Left ventricle myocardium inferior (tissue), 1 donor: ENCODE results near the gene GLT1D1. TPM values are rescaled to one million over a fixed set of nuclear protein-coding genes. Genes with fewer than 3 reads are reported as not detected.
"Not testable (repeated sequence)": the region's sequence is repeated elsewhere in the genome, so short reads cannot be mapped to it uniquely, and the experiment has no call there.

Experiments used
- DNase-seq: peaks from one replicate; pipeline ENCODE4 v3.0.0-alpha.2; 2020
- H3K27ac ChIP-seq: fragments of 200-600 bp; replicated peaks from 2 replicates; pipeline ENCODE4 v1.8.0; 2021
- H3K27me3 ChIP-seq: fragments of 200-600 bp; 2 replicates; pipeline ENCODE4 v1.8.0; 2021; ENCODE audit warnings: low read depth
- H3K36me3 ChIP-seq: fragments of 200-600 bp; 2 replicates; pipeline ENCODE4 v1.8.0; 2021
- H3K4me1 ChIP-seq: fragments of 200-600 bp; 2 replicates; pipeline ENCODE4 v1.8.0; 2021
- H3K4me3 ChIP-seq: fragments of 200-600 bp; 2 replicates; pipeline ENCODE4 v1.8.0; 2021; ENCODE audit warnings: mild to moderate bottlenecking, moderate library complexity
- H3K9me3 ChIP-seq: fragments of 200-600 bp; replicated peaks from 2 replicates; pipeline ENCODE4 v1.8.0; 2021
- intact Hi-C: fragments of 100-400 bp; cut with micrococcal nuclease; formaldehyde crosslinking; loops from one replicate; pipeline ENCODE4 v1.11.0; 2022
- long read RNA-seq: library from polyadenylated mRNA; unstranded; transcript quantifications from one replicate; pipeline ENCODE4 v2.0.0, GENCODE V29; 2021
- total RNA-seq: library from RNA; stranded (reverse); fragmentation: NEBNext Ultra II Directional; extraction: Animal tissue kit (Norgen Biotek cat#: 25700); gene quantifications from one replicate; pipeline ENCODE4 v1.2.1, GENCODE V29; 2021
- TF ChIP-seq, protein P1 (sequence below): fragments of 200-600 bp; IDR thresholded peaks from 2 replicates; pipeline ENCODE4 v1.8.0; 2021; ENCODE audit warnings: antibody characterized with exemption, mild to moderate bottlenecking, borderline replicate concordance
- donor health status: DM: no; HTN: yes; CAD: no; lungs with severe emphysema.

Gene GLT1D1
- 11.8 TPM for total RNA-seq
- long read RNA-seq, partial matches to known transcripts = 0 of 26 reads
- long read RNA-seq, other reads (novel, unspliced or antisense) = 21 of 26 reads

DNA sequence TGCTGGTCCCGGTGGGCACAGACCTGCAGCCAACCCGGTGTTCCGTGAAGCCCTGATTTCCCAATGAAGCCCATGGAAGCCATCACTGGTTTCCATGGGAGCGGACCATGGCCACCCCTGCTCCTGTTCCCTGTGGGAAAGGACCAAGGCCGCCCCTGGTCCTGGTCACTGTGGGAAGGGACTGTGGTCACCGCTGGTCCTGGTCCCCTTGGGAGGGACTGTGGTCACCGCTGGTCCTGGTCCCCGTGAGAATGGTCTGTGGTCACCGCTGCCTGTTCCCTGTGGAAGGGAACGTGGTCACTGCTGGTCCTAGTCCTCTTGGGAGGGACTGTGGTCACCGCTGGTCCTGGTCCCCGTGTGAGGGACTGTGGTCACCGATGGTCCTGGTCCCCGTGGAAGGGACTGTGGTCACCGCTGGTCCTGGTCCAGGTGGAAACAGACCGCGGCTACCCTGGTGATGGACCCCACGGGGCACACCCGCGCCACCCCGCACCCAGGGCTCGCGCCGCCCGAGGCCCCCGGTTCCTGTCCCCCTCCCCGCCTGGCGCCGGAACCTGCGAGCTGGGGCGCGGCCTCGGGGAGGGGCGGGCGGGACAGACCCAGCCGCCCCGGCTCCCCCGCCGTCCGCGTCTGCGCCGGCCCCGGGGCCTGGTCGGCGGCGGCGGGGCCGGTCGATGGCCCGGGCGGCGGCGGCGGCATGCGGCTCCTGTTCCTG is at the start of gene GLT1D1:
Gene GLT1D1 (plus strand): TSS at position 594 of the 715 bp plus-strand sequence. CDS start 104 bp downstream, at position 698.
- DNase-seq = no peak
- H3K4me1 ChIP-seq = peaks cover 4% of the 10 kb centered on the region
- H3K27me3 ChIP-seq = peaks cover 73% of the 10 kb centered on the region
- peak within 1 kb of the TSS; percentile 49 for H3K4me3 ChIP-seq
- no peaks in the 10 kb centered on the region for H3K36me3 ChIP-seq
- TF ChIP-seq, protein P1, sequence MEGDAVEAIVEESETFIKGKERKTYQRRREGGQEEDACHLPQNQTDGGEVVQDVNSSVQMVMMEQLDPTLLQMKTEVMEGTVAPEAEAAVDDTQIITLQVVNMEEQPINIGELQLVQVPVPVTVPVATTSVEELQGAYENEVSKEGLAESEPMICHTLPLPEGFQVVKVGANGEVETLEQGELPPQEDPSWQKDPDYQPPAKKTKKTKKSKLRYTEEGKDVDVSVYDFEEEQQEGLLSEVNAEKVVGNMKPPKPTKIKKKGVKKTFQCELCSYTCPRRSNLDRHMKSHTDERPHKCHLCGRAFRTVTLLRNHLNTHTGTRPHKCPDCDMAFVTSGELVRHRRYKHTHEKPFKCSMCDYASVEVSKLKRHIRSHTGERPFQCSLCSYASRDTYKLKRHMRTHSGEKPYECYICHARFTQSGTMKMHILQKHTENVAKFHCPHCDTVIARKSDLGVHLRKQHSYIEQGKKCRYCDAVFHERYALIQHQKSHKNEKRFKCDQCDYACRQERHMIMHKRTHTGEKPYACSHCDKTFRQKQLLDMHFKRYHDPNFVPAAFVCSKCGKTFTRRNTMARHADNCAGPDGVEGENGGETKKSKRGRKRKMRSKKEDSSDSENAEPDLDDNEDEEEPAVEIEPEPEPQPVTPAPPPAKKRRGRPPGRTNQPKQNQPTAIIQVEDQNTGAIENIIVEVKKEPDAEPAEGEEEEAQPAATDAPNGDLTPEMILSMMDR = no peak
- no peaks in the 10 kb centered on the region for H3K9me3 ChIP-seq
- intact Hi-C loops = no loop called here
- no peak within 1 kb of the TSS for H3K27ac ChIP-seq

DNA sequence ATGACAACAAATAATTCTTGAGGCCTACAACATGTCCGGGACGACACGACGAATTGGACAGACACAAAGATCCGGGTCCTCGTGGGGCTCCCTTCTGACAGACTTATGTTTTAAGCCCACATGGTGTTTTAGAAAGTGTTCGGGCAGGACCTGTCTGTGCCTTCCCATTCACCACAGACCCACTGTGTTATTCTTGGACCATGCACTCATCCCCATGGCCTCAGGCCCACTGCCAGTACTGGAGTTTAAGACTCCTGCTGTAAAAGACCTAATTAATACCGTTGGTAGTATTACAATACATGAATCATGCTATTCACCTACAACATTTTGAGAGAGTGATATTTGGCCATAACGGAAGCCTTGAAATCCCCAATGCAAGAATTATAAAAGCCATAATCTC is 49.5 kb upstream of the GLT1D1 start:
- H3K9me3 ChIP-seq = peaks cover 5% of the 10 kb centered on the region
- H3K4me3 ChIP-seq = no peak overlapping the region
- DNase-seq = no peak
- H3K27ac ChIP-seq = peak overlapping the region; percentile 34
- no peaks in the 10 kb centered on the region for H3K27me3 ChIP-seq
- intact Hi-C loops = no loop called here
- peaks cover 35% of the 10 kb centered on the region for H3K4me1 ChIP-seq
- peaks cover 80% of the 10 kb centered on the region for H3K36me3 ChIP-seq
- TF ChIP-seq, protein P1 = no peak

DNA sequence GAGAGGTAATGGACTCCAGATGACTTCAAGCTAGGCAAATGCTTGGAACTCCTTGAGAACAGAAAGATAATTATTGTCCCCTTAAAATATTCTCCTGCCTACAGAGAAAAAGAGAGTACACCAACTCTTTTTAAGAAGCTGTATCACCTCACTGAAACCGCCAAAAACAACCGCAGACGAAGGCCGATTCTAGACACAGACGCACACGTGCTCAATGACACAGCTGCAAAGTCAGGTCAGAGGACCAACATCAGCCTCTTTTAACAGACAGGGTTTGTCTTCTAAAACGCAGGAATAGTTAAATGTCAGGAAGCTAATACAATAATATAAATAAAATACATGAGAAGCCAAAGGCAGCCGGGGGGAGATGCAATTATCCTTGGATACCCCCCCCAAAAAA is 48.5 kb upstream of the GLT1D1 start:
- intact Hi-C loops = no loop called here
- H3K9me3 ChIP-seq = peaks cover 5% of the 10 kb centered on the region
- H3K4me3 ChIP-seq = no peak overlapping the region
- no peaks in the 10 kb centered on the region for H3K27me3 ChIP-seq
- TF ChIP-seq, protein P1 = no peak
- H3K27ac ChIP-seq = peak overlapping the region; percentile 34
- H3K36me3 ChIP-seq = peaks cover 73% of the 10 kb centered on the region
- peaks cover 42% of the 10 kb centered on the region for H3K4me1 ChIP-seq
- DNase-seq = no peak

DNA sequence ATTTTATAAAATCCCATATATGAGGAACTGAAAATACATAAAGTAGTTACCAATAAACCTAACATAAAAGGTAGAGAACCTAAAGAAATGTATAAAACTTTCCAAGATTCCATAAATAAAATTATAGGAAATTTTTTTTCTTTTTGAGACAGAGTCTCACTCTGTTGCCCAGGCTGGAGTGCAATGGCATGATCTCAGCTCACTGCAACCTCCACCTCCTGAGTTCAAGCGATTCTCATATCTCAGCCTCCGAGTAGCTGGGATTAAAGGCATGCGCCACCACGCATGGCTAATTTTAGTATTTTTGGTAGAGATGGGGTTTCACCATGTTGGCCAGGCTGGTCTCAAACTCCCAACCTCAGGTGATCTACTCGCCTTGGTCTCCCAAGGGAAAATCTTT is 47.9 kb upstream of the GLT1D1 start:
- H3K4me3 ChIP-seq, H3K27ac ChIP-seq, intact Hi-C loops, DNase-seq, H3K27me3 ChIP-seq, H3K9me3 ChIP-seq: not testable (repeated sequence)
- H3K36me3 ChIP-seq = peaks cover 66% of the 10 kb centered on the region
- H3K4me1 ChIP-seq = peaks cover 48% of the 10 kb centered on the region

DNA sequence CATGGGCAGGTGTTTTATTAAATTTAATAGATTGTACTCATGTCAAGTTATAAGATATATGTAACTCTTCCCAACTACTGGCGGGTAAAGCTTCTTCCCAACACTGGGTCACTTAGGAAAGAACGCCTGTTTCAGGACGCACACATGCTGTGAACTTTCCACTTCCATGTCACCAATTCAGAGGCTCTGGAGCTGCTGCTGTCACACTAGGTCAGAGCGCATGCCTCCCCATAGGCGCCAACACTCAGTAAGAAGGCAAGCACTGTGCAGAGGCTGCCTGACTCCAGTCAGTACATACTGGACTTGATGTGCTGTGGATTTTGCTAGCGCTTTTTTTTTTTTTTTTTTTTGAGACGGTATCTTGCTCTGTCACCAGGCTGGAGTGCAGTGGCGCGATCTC is 46.7 kb upstream of the GLT1D1 start:
- Histone ChIP-seq H3K9me3 (peaks cover 5% of the 10 kb centered on the region), H3K27me3 (no peaks in the 10 kb centered on the region), H3K4me1 (peaks cover 52% of the 10 kb centered on the region), H3K4me3 (no peak overlapping the region), H3K27ac (peak overlapping the region; percentile 42), H3K36me3 (peaks cover 56% of the 10 kb centered on the region)
- no peak for DNase-seq
- intact Hi-C loops = no loop called here
- TF ChIP-seq, protein P1 = no peak

DNA sequence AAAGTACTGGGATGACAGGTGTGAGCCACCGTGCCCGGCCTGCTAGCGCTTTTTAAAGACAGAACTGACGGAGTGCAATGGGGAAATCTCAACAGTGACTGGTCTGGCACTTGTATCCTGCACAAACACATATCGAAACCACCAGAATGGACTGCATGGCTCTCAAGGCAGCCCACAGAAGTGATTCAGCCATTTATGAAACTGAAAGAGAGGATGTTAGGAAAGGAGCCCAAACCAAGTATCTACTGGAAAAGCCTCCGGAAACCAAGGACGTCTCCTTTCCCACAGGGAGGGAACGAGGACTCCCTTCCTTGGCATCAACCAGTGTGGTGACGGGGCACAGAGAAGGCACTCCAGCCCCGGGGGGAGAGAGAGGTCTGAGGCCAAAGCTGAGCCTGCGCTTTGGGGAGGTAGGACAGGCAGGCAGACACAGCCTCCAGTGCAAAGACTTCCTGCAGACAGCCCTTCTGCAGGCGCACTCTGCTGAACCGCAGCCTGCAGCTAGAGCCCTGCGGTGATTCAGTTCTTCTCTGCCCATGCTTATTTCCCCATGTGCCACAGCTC is 46.0 kb upstream of the GLT1D1 start:
- Histone ChIP-seq H3K9me3 (peaks cover 5% of the 10 kb centered on the region), H3K27me3 (no peaks in the 10 kb centered on the region), H3K4me1 (peaks cover 53% of the 10 kb centered on the region), H3K36me3 (peaks cover 56% of the 10 kb centered on the region), H3K27ac (peak overlapping the region; percentile 42), H3K4me3 (no peak overlapping the region)
- intact Hi-C loops = no loop called here
- no peak for DNase-seq
- TF ChIP-seq, protein P1 = no peak
